ENCODE measurements around the gene BRD3OS.

The BRD3OS gene

DNA sequence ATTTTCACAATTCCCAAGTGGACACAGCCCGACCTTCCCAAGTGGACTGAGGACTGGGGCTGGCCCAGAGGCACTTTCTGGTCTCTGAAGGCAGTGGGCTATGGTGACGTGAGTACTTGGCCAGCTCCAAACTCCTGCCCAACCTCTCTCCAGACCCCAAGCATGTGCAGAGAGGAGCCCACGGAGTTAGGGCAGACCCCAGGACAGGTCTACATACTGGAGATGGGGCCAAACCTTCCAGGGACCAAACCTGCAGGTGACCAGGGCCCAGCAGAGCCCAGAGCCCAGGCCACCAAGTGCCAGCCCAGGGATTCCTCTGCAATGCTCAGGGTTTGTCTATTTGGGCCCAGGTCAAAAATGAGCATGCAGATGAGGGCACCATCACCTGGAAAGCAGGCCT, 27.2 kb downstream of the BRD3OS start:
- no peak for DNase-seq (ENCODE audit: low spot score)

DNA sequence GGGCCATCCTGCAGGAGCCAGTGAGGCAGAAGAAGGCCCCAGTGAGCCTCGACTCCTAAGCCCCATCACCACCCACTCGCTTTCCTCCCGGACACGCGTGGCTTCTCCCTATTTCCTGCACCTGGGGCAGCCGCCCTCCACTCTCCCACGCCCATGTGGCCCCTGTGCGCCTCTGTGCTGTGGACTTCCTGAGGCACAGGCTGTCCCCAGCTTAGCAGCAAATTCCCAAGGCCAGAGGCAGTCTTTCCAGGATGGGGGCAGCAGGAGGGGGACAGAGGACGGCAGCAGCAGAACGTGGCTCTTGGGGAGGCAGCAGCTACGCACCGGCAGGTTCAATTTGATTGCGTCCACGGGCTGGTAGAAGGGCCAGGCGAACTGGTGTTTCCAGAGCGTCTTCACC, 27.7 kb downstream of the BRD3OS start:
- no peak for DNase-seq (ENCODE audit: low spot score)

DNA sequence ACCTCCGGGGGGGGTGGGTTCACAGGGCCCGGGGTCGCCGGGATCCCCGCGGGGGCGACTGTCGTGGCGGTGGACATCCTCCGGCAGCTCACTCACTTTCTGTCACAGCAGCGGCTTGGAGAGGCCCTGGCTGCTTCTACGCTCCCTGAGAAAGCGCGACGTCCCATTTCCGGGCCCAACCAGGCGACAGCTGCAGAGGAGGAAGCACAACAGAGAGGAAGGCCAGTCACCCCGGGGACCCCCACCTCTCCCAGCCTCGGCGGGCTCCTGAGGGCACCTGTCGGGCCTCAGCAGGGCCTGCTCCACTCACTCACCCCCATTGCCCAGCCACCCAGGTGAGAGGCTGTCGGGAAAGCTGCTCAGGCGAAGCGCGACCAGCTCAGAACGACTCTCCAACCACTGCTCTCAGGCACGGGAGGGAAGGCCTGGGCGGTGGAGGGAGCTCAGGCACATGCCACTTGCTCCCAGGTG, 28.2 kb downstream of the BRD3OS start:
- no peak for DNase-seq (ENCODE audit: low spot score)

DNA sequence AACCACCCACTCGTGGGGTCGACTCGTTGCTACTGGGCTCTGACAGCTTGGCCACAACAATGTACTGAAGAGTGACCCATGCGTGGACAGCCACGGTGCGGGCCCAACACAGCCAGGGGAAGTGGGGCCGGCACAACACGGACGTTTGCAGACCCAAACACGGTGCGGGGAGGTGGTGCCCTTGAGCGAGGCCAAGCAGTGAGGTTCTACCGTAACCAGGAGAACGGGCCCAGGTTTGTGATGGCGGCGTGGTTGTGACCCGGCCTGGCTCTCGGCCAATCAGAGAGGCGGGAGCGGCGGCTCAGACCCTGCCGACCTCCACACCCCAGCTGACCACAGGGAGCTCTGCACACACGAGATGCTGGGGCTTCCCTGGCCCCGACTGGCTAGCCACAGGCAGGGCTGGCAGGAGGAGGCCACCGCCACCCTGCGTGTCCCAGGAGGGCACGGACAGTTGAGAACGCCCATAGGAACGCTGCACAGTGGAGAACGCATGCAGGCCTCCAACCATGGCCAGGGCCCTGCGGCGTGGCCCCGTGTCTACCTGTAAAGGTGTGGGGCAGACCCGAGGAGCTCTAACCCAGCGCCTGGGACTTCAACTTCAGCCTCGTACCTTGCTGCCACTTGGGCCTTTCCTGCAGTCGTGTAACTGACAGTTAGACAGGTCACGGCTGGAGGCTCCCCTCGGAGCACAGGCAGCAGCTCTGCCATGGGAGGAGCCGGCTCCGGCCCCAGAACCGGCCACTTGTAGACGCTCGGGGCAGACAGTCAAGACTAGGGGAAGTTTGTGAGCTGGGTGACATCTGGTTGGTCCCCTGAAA, 28.9 kb downstream of the BRD3OS start:
- no peak for DNase-seq (ENCODE audit: low spot score)

DNA sequence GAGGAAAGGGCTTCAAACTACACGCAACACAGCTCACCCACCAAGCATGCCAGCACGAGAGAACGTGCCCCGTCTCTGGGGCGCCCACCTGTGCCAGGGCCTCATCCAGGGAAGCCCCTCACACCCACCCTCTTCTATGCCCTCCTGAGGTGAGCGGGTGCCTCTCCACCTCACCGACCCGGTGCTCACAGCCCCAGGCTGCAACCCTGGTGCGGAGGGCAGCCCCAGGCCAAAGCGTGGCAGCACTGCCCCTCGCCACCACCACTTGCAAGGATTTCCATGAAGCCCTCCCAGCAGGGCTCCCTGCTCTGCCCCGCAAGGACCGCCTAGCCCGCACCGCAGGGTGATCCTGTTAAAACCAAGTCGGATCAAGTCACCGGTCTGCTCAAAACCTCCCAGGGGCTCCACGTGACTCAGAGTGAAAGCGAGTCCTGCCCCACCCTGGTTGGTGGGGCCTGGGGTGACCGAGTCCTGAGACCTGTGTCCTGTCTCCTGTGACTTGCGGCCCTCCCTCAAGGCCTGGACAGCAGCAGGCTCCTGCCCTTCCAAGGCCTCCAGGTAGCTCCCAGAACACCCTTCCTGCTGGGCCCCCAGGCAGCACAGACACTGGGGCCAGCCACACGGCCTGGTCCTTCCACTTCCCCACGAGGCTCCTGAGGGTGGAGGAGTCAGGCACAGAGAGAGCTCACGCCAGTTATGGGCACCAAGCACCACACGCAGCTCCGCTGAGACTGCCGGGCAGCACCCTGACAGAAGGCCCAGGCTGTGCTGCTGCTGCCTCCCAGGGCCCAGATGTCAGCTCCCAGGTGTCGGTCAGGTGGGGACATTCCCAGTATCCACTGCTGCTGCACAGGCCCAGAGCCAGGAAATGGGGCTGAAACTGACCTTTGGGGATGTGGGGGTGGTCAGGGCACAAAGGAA, 29.9 kb downstream of the BRD3OS start:
- DNase-seq (ENCODE audit: low spot score): no peak

DNA sequence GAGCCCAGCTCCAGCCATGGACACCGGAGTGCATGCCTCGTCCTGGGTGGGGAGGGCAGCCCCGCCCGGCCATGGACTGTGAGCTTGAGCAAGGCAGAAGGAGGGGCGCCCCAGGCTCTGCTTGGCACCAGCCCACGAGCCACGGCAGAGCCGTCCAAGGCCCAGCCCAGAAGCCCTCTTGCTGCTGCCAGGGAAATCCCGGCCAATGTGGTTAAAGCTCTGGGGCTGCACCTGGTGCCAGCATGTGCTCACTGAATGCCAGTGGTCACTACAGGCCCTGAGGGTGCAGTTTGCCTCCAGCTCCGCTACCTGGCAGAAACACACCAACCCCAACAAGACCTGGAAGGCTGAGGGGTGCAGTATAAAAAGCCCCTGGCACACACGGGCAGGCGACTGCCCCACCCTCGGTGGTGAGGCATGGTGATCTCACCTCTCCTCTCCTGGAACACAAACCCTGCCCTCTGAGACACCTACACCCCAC, 30.7 kb downstream of the BRD3OS start:
- DNase-seq (ENCODE audit: low spot score): no peak

DNA sequence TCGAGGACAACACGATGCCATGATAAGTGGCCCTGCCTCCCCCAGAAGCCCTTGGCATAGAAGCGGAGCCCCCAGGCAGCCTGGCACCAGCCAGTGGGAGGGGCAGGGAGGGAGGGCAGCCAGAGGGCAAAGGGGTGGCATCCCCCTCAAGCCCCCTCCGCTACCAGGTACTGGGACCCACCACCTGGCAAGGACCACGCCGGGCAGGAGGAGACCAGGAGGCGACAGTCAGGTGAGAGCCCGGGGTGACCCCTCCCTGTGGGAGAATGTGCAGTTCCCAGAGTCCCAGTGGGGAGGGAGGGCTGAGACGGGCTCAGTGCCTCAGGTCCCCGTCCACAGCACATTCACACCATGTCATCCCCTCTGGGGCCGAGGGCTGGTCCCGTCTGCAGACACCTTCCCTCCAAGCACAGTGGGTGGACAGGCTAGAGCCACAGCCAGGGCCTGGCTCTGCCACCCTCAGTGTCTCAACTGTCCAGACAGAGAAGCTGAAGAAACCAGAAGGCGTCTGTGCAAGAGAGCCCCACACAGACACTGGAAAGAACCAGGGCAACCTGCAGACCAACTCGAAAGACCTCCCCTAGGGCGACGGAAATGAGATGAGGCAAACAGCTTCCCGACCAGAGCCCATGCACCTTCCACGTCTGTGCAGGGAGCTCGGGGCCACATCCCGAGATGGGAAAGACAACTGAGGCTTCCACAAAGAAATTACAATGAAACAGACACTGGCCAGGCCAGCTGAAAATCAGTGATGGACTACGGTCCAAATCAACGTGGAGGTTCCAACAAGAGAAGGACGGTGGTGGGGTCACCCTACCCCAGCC, 31.4 kb downstream of the BRD3OS start:
- no peak for DNase-seq (ENCODE audit: low spot score)

DNA sequence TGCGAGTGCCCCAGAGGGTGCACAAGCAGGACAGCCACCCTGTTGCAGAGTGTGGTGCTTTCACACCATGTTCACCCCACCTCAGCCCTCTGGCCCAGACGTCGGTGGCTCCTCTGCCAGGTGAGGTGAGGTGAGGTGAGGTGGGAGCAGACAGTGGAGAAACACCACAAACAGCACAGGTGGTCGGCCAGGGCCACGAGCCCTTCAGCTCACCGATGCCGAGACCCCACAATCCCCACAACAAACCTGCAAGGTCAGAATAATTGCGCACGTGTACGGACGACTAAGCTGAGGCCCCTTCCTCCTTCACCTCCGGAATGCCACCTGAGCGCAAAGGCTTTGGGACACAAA, 32.0 kb downstream of the BRD3OS start:
- DNase-seq (ENCODE audit: low spot score): no peak

DNA sequence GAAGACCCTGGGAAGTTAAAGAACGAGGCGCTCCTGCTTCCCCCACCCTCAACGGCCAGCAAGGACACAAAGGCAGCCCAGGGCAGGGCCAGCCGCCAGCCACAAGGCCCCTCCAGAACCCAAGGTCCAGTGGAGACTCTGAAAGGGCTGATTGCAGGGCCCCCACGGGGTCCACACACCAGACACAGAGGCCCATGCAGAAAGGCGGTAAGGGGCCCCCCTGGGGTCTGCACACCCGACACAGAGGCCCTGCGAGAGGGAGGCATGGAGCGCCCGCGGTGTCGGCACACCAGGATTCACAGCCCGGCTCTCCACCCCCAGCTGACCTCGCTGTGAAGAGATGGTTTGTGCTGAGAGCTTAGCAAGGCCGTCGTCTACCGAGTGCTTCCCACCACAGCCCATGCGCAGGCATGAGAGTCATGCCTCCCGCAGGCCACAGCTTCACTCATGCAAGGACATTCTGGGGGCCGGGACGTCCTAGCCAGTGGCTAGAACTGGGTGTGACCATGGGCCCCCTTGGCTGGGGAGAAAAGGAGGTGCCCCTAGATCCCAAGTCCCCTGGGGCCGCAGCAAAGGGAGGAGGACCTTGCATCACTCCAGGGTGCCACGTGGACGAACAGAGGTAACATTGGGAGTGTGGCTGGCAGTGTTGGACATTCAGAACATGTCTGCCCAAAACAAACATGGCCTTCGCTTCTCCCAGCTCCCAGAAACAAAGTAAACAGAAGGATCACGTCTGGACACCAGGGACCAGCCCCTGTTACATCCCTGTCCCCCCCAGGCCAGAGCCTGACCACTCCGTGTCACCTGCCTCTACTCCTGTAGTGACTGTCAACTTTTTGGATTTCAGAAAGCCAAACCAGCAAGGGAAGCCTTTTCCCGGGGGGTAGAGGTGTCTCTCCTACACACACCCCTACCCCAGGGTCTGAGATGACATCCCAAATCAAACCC, 32.7 kb downstream of the BRD3OS start:
- no peak for DNase-seq (ENCODE audit: low spot score)

DNA sequence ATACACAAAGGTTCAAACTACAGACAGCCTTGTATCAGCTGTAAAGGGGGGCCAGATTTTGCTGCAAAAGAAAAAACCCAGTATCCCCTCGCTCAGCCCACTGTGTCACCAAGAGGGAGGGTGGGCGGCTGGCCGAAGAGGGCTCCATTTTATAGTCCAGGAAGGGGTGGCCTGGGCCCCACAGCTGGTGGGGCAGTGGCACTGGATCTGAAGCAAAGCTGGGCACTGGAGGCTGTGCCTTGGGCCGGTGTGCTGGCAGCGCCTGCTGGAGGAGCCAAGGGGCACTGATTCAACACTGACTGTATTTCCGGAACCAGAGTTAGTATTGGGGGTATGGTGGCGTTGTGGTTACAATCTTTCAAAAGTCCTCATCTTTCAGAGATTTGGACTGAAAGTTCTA, 33.4 kb downstream of the BRD3OS start:
- no peak for DNase-seq (ENCODE audit: low spot score)

DNA sequence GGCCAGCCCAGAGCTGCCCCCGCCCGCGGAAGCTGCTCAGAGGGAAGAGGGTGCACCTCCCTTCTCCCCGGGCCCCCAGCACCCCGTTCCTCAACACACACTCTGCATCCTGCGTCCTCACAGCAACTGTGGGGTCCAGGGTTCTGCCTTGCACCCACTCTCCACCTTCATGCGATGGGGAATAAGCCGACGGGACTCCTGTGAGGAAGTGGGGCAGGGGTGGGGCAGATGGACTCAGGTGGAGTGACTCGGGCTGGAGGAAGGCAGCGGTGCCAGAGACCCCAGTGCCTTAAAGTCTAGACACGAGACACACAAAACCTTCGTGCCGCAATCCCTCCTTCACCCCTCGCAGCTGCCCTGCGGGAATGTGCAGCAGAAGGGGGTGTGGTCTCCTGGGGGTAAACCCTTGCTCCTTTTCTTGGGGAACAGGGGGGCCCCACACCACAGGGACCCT, 33.9 kb downstream of the BRD3OS start:
- no peak for DNase-seq (ENCODE audit: low spot score)

DNA sequence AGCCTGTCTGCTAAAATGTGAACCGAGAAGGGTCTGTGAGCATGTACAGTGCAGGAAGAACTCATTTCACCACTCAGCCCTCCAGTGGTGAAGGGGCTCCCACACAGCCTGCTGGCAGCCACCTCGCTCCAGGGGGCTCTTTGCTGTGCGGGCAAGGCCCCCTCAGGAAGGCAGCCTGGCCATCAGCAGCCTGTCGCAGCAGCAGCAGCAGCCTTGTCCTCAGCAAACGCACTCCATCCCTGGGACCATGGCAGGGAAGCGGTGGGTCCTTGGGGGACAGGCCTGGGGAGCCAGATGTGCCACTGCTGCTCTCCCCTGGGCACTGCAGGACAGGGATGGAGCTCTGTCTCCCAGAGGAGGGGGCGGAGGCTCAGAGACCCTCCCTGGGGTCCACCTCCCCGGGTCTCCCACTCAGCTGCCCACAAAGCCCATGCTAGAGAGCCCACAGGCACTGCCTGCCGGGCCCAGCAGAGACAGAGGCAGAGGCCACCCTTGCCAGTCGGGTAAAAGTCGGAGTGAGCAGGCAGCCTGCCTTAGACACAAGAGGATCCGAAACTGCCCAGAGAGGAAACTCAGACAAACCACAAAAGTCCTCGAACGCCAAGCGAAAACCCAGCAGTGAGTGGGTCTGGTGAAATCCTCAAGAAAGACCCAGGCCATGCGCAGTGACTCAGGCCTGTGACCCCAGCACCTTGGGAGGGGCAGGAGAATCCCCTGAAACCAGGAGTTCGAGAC, 34.5 kb downstream of the BRD3OS start:
- DNase-seq (ENCODE audit: low spot score): peak; percentile 6

DNA sequence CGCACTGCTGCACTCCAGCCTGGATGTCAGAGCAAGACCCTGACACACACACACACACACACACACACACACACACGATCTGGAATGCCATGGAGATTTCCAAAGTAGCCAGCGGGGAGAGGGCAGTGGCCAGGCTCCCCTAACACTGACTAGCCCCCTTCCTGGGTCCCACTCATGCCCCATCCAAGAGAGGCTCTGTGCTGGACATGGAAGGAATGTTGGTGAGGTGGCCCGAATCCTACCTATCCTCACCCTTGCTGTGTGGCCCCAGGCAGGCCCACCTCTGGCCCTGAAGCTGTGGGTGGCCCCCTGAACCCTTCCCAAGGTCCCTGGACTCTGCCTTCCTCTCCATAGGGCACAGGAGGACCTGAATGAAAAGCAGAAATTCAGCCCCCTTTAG, 35.3 kb downstream of the BRD3OS start:
- DNase-seq (ENCODE audit: low spot score): no peak

DNA sequence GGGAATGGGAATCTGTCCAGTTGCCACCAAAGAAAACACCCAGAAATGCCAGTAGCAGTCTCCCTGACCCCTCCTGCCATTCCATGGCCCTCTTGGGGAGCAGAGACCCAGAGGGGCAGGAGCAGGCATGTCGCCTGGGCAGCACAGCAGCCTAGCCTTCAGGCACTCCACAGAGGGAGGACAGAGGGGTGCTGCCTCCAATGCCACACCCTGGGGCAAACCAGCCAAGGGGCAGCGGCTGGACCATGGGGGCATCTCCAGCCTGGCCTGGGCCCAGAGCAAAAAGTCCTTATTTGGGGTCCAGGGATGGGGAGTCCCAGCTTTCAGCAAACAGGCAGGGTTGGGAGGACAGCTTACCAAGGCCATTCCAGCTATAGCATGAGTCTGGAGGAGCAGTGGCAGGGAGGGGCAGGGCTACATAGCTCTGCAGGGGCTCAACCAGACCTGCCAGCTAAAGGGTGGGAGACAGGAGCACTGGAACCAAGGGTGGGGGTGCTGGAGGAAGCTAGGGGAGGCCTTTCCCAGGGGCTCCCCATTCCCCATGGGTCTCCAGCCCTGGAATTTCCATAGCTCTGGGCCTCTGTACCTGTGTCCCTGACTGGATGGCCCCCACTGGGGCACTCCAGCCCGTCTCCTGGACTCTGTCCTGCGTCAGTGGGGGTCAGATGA, 35.9 kb downstream of the BRD3OS start:
- no peak for DNase-seq (ENCODE audit: low spot score)

DNA sequence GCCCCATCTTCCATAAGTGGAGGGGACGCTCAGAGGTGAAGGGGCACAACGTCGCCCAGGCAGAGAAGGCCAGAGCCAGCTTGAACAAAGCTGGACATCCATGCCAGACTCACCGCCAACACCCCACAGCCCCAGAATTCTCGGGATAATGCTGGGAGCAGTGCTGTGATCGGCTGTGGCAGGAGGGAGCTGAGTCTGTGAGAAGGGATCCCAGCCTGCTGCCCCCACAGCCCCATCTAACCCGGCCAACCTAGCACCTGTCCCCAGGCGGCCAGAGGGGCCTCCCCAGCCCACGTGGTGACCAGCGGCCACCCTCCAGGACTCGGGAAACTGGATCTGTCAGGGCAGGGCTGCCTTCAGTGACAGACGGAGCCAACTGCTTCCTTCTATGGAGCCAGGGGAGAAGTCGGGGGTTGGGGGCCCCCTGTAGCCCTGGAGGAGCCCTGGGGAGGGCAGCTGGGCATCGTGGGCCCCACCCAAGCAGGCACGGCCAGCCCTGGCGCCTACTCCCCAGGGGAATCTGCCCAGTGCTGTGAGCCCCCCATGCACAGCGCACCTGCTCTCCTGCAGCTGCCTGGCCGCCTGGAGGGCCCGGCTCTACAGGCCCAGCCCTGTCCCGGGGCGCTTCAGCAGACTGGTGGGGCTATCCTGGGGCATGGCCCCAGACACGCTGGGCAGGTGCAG, 36.5 kb downstream of the BRD3OS start:
- DNase-seq (ENCODE audit: low spot score): no peak

DNA sequence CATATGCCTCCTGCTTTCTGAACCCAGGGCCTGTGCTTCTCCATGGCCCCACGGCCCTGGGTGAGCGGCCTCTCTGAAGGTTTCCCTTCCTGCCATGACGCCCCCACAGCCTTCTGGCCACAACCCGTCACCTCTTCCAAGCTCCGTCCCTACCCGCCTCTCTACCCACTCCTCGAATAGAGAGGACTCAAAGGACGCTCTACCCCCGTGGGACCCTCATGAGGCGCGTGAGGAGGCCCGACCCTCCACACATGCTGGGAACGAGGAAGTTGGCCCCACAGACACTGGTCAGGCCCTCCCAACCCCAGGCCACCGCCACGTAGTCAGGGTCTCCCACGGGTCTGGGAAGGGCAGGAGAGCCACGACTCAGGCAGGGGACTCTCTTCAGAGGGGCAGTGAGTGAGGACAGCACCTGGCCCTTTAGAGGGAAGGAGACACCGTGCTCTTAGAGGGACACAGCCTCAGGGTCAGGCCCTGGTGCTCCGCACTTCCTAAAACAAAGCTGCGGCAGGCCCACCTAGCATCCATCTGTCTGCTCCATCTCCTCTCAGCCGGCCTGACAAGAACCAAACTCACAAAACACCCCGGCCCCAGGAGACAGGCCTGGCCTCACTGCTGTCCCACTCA, 37.3 kb downstream of the BRD3OS start:
- no peak for DNase-seq (ENCODE audit: low spot score)

DNA sequence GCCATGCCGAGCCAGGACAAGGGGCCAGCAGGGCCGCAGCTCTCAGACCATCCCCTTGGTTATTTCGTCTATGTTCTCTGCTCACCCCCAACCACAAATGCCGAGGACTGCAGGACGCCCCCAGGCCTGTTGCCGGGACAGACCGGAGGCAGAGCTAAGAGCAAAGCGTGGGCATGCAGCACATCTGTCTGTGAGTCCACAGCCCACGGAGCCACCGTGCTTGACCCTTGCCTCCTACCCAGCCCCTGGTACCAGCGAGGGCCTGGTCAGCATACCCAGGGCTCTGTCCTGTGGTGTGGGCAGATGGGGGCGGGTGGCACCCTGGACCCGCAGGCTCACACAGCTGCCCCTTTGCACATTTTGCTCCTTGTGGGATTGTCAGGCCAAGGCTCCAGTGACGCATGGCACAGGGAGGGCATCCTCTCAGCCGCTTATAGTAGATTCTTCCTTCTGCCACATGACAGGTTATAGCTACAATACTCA, 37.8 kb downstream of the BRD3OS start:
- DNase-seq (ENCODE audit: low spot score): no peak

Data from CD4-positive, alpha-beta T cell treated with Interleukin-15 for 4 hours (primary cell).